H9 (cell line): Measurements from ENCODE around the gene SLC39A10. TPM values are rescaled to one million over a fixed set of nuclear protein-coding genes. Genes with fewer than 3 reads are reported as not detected.

Experiments used
- DNase-seq: peaks from one replicate; pipeline ENCODE4 v3.0.0-alpha.2; 2017
- H2AFZ ChIP-seq: one replicate; pipeline ENCODE4 v1.6.1; 2013; ENCODE audit warnings: mild to moderate bottlenecking, low read length, control low read depth, moderate library complexity
- H2AK5ac ChIP-seq: 2 replicates; pipeline ENCODE4 v1.6.1; 2013; ENCODE audit warnings: low read length, control low read depth, mixed read lengths; ENCODE audit not compliant: insufficient read length
- H2BK120ac ChIP-seq: one replicate; pipeline ENCODE4 v1.6.1; 2013; ENCODE audit warnings: low read depth, mild to moderate bottlenecking, low read length, control low read depth, inconsistent platforms; ENCODE audit not compliant: poor library complexity, severe bottlenecking
- H2BK12ac ChIP-seq: 2 replicates; pipeline ENCODE4 v1.6.1; 2013; ENCODE audit warnings: low read length, control low read depth, mixed read lengths, low read depth; ENCODE audit not compliant: insufficient read length
- H2BK15ac ChIP-seq: 2 replicates; pipeline ENCODE4 v1.6.1; 2013; ENCODE audit warnings: low read depth, low read length, control low read depth
- H2BK20ac ChIP-seq: one replicate; pipeline ENCODE4 v1.6.1; 2013; ENCODE audit warnings: low read depth, mild to moderate bottlenecking, low read length, control low read depth, inconsistent platforms; ENCODE audit not compliant: poor library complexity, severe bottlenecking
- H2BK5ac ChIP-seq: 2 replicates; pipeline ENCODE4 v1.6.1; 2013; ENCODE audit warnings: low read length, control low read depth, mixed read lengths; ENCODE audit not compliant: insufficient read length
- H3K14ac ChIP-seq: 2 replicates; pipeline ENCODE4 v1.6.1; 2013; ENCODE audit warnings: low read length, control low read depth; ENCODE audit not compliant: insufficient read depth
- H3K18ac ChIP-seq: 2 replicates; pipeline ENCODE4 v1.6.1; 2013; ENCODE audit warnings: low read depth, mild to moderate bottlenecking, mixed read lengths, low read length, control low read depth; ENCODE audit not compliant: insufficient read length
- H3K23ac ChIP-seq: 2 replicates; pipeline ENCODE4 v1.6.1; 2013; ENCODE audit warnings: low read length, control low read depth, mixed read lengths, low read depth; ENCODE audit not compliant: insufficient read length
- H3K23me2 ChIP-seq: 2 replicates; pipeline ENCODE4 v1.6.1; 2013; ENCODE audit warnings: low read depth, mild to moderate bottlenecking, mixed read lengths, low read length, control low read depth; ENCODE audit not compliant: insufficient read length, poor library complexity, severe bottlenecking
- H3K27ac ChIP-seq: 2 replicates; pipeline ENCODE4 v1.5.1; 2013; ENCODE audit warnings: low read length, control low read depth, mixed read lengths, low read depth; ENCODE audit not compliant: insufficient read length
- H3K27me3 ChIP-seq: 2 replicates; pipeline ENCODE4 v1.6.1; 2013; ENCODE audit warnings: low read length, control low read depth, inconsistent platforms; ENCODE audit not compliant: insufficient read depth
- H3K4ac ChIP-seq: 2 replicates; pipeline ENCODE4 v1.6.1; 2013; ENCODE audit warnings: low read depth, mild to moderate bottlenecking, control low read depth, inconsistent platforms, low read length, moderate library complexity
- H3K4me1 ChIP-seq: 2 replicates; pipeline ENCODE4 v1.6.1; 2013; ENCODE audit warnings: low read length, control low read depth, inconsistent platforms; ENCODE audit not compliant: insufficient read depth
- H3K4me2 ChIP-seq: 2 replicates; pipeline ENCODE4 v1.6.1; 2013; ENCODE audit warnings: low read length, control low read depth, mixed read lengths; ENCODE audit not compliant: insufficient read length, insufficient read depth
- H3K56ac ChIP-seq: 2 replicates; pipeline ENCODE4 v1.6.1; 2013; ENCODE audit warnings: low read depth, mild to moderate bottlenecking, mixed read lengths, low read length, control low read depth; ENCODE audit not compliant: insufficient read length
- H3K79me1 ChIP-seq: 2 replicates; pipeline ENCODE4 v1.6.1; 2013; ENCODE audit warnings: low read depth, mild to moderate bottlenecking, moderate library complexity, low read length, control low read depth, inconsistent platforms; ENCODE audit not compliant: insufficient read depth, poor library complexity, severe bottlenecking
- H3K79me2 ChIP-seq: 2 replicates; pipeline ENCODE4 v1.6.1; 2013; ENCODE audit warnings: low read length, control low read depth, inconsistent platforms; ENCODE audit not compliant: insufficient read depth
- H3K9ac ChIP-seq: 2 replicates; pipeline ENCODE4 v1.6.1; 2013; ENCODE audit warnings: low read length, control low read depth, mixed read lengths; ENCODE audit not compliant: insufficient read length; ENCODE audit errors: extremely low read depth
- H3K9me3 ChIP-seq: one replicate; pipeline ENCODE4 v1.6.1; 2013; ENCODE audit warnings: low read depth, low read length, inconsistent platforms; ENCODE audit not compliant: control insufficient read depth
- H3T11ph ChIP-seq: one replicate; pipeline ENCODE4 v1.6.1; 2013; ENCODE audit warnings: mild to moderate bottlenecking, low read length, control low read depth, inconsistent platforms
- H4K20me1 ChIP-seq: one replicate; pipeline ENCODE4 v1.6.1; 2013; ENCODE audit not compliant: control insufficient read depth, insufficient read length, insufficient read depth
- H4K5ac ChIP-seq: 2 replicates; pipeline ENCODE4 v1.6.1; 2013; ENCODE audit warnings: low read depth, mild to moderate bottlenecking, mixed read lengths, low read length, control low read depth; ENCODE audit not compliant: insufficient read length
- H4K8ac ChIP-seq: replicated peaks from 2 replicates; pipeline ENCODE4 v1.6.1; 2013; ENCODE audit warnings: low read length, control low read depth, mixed read lengths, low read depth; ENCODE audit not compliant: insufficient read length
- H4K91ac ChIP-seq: 2 replicates; pipeline ENCODE4 v1.6.1; 2013; ENCODE audit warnings: low read depth, mild to moderate bottlenecking, moderate library complexity, mixed read lengths, low read length, control low read depth; ENCODE audit not compliant: insufficient read length
- H3K27ac Mint-ChIP-seq, 3 experiments: 2 replicates in 2 of 3; 3 replicates in 1 of 3; pipeline ENCODE4 v1.8.0; 2020 to 2021; ENCODE audit warnings: mixed read lengths in 3 of 3, mild to moderate bottlenecking in 1 of 3, moderate library complexity in 1 of 3
- H3K27me3 Mint-ChIP-seq: 2 replicates; pipeline ENCODE4 v1.8.0; 2021; ENCODE audit warnings: low read depth, mild to moderate bottlenecking, moderate library complexity, mixed read lengths
- H3K36me3 Mint-ChIP-seq, 3 experiments: 2 replicates in 2 of 3; 3 replicates in 1 of 3; pipeline ENCODE4 v1.8.0; 2020 to 2021; ENCODE audit warnings: low read depth in 3 of 3, mixed read lengths in 3 of 3; ENCODE audit not compliant: insufficient read depth in 1 of 3
- H3K4me1 Mint-ChIP-seq, 2 experiments: 2 replicates each; pipeline ENCODE4 v1.8.0; 2020; ENCODE audit warnings: mixed read lengths in 2 of 2
- H3K4me3 Mint-ChIP-seq, 2 experiments: 2 replicates in 1 of 2; 3 replicates in 1 of 2; pipeline ENCODE4 v1.8.0; 2020 to 2021; ENCODE audit warnings: mild to moderate bottlenecking in 2 of 2, mixed read lengths in 2 of 2, moderate library complexity in 1 of 2
- H3K9me3 Mint-ChIP-seq, 2 experiments: 2 replicates in 1 of 2; 3 replicates in 1 of 2; pipeline ENCODE4 v1.8.0; 2020; ENCODE audit warnings: mild to moderate bottlenecking in 2 of 2, mixed read lengths in 2 of 2, moderate library complexity in 1 of 2
- WGBS: extraction: QIAGEN DNeasy Blood & Tissue Kit; methylation state at CpG from one replicate; pipeline ENCODE4 v1.1.7; 2013; ENCODE audit warnings: missing lambda C conversion rate, low lambda C conversion rate, mixed read lengths; ENCODE audit not compliant: insufficient read length; ENCODE audit errors: extremely low coverage; 5-methylcytosine and 5-hydroxymethylcytosine counted together
- total RNA-seq: library from RNA; stranded (reverse); gene quantifications from 2 replicates; pipeline ENCODE4 v1.2.1, GENCODE V29; 2021
- TF ChIP-seq, protein P1 (sequence below): fragments of 200-600 bp; sonication (generic); conservative IDR thresholded peaks from 3 replicates; pipeline ENCODE4 v1.8.0; 2021; ENCODE audit warnings: antibody characterized with exemption, mild to moderate bottlenecking

SLC39A10 gene
- total RNA-seq, 1 experiment from 2014 or later = 161 TPM

DNA sequence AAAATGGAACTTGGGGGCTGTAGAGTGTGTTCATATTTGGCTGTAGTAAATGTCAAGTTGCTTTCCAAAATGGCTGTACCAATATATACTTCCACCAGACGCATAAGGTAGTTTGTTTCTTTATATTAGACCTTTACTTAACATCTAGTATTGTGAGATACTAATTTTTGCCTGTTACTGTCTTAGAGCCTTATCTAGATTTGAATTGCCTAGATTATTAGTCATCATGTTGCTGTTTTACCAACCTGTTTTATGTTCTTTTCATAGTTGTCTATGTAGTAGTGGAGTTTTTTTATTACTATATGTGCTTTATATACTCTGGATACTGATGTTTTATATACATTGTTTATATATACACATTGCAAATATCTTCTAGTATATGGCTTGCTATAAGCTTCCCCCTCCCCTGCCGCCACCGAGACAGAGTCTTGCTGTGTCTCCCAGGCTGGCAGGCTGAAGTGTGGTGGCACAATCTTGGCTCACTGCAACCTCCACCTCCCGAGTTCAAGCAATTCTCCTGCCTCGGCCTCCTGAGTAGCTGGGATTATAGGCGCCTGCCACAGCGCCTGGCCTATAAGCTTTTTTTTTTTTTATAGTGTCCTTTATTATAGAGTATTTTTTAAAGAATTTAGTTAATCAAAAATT is 18.9 kb downstream of the SLC39A10 start:
- Histone ChIP-seq H3K79me2 (peaks cover 19% of the 10 kb centered on the region), H3K79me1 (peaks cover 4% of the 10 kb centered on the region), H2BK15ac (no peak overlapping the region), H3K4me2 (no peak overlapping the region), H4K91ac (no peak overlapping the region), H3T11ph (no peak overlapping the region), H4K5ac (no peak overlapping the region), H2AK5ac (no peak overlapping the region), H2BK20ac (no peak overlapping the region), H2BK12ac (no peak overlapping the region), H2BK120ac (no peak overlapping the region), H3K4me1 (no peaks in the 10 kb centered on the region), H3K14ac (no peak overlapping the region), H3K18ac (no peak overlapping the region), H3K9me3 (no peaks in the 10 kb centered on the region), H3K23ac (no peak overlapping the region), H3K27ac (no peak overlapping the region), H3K23me2 (peaks cover 2% of the 10 kb centered on the region), H3K56ac (no peak overlapping the region), H4K20me1 (peaks cover 2% of the 10 kb centered on the region), H3K9ac (no peak overlapping the region), H4K8ac (no peak overlapping the region), H2AFZ (no peak overlapping the region), H2BK5ac (no peak overlapping the region), H3K4ac (no peak overlapping the region), H3K27me3 (no peaks in the 10 kb centered on the region)
- H3K27me3 Mint-ChIP-seq = no peaks in the 10 kb centered on the region
- WGBS = no CpG with 5 or more reads among the region's 7 CpGs
- H3K4me3 Mint-ChIP-seq = no peak overlapping the region
- H3K27ac Mint-ChIP-seq = peak overlapping the region in 1 of 3 experiments; percentile 73; a peak in 1 of 7 replicates
- H3K9me3 Mint-ChIP-seq = no peaks in the 10 kb centered on the region; a peak in 1 of 5 replicates
- TF ChIP-seq, protein P1, sequence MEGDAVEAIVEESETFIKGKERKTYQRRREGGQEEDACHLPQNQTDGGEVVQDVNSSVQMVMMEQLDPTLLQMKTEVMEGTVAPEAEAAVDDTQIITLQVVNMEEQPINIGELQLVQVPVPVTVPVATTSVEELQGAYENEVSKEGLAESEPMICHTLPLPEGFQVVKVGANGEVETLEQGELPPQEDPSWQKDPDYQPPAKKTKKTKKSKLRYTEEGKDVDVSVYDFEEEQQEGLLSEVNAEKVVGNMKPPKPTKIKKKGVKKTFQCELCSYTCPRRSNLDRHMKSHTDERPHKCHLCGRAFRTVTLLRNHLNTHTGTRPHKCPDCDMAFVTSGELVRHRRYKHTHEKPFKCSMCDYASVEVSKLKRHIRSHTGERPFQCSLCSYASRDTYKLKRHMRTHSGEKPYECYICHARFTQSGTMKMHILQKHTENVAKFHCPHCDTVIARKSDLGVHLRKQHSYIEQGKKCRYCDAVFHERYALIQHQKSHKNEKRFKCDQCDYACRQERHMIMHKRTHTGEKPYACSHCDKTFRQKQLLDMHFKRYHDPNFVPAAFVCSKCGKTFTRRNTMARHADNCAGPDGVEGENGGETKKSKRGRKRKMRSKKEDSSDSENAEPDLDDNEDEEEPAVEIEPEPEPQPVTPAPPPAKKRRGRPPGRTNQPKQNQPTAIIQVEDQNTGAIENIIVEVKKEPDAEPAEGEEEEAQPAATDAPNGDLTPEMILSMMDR = no peak
- peaks cover 30 to 36% (median 31%) of the 10 kb centered on the region in 3 experiments for H3K36me3 Mint-ChIP-seq
- no peak for DNase-seq
- peaks cover 6 to 8% of the 10 kb centered on the region in 2 experiments; a peak in 3 of 4 replicates for H3K4me1 Mint-ChIP-seq
